MM.1S (cell line): Measurements from ENCODE around the gene ADAMTSL1.

ENCODE experiments used
- EZH2 ChIP-seq: fragments of 300-600 bp; sonication (generic); optimal IDR thresholded peaks from 2 replicates; pipeline ENCODE3; 2017; ENCODE audit warnings: low read depth, mild to moderate bottlenecking, antibody characterized with exemption, low read length, mixed read lengths
- EZH2phosphoT487 ChIP-seq: fragments of 300-600 bp; sonication (generic); IDR thresholded peaks from 2 replicates; pipeline ENCODE4 v1.6.1; 2018; ENCODE audit warnings: antibody characterized with exemption, low read length
- TF ChIP-seq, protein P1 (sequence below): fragments of 300-600 bp; sonication (generic); IDR thresholded peaks from 2 replicates; pipeline ENCODE4 v1.5.1; 2016; ENCODE audit warnings: antibody characterized with exemption, low read length, mixed read lengths

DNA sequence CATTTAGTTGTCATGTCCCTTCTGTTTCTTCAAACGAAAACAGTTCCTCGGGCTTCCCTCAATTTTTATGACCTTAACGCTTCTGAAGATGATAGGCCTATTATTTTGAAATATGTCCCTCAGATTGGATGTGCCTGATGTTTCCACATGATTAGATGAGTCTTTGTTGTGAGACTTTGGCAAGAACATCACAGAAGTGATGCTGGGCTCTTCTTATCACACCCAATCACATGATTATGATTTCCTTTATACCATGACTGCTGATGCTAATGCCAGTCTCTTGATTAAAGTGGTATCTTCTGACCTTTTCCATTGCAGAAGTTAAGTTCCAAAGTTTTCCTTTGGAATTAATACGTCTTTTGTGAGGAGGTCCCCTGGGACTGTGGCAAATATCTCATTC, 383.4 kb downstream of the ADAMTSL1 start:
- TF ChIP-seq, protein P1, sequence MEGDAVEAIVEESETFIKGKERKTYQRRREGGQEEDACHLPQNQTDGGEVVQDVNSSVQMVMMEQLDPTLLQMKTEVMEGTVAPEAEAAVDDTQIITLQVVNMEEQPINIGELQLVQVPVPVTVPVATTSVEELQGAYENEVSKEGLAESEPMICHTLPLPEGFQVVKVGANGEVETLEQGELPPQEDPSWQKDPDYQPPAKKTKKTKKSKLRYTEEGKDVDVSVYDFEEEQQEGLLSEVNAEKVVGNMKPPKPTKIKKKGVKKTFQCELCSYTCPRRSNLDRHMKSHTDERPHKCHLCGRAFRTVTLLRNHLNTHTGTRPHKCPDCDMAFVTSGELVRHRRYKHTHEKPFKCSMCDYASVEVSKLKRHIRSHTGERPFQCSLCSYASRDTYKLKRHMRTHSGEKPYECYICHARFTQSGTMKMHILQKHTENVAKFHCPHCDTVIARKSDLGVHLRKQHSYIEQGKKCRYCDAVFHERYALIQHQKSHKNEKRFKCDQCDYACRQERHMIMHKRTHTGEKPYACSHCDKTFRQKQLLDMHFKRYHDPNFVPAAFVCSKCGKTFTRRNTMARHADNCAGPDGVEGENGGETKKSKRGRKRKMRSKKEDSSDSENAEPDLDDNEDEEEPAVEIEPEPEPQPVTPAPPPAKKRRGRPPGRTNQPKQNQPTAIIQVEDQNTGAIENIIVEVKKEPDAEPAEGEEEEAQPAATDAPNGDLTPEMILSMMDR: no peak
- TF ChIP-seq EZH2: no peak
- TF ChIP-seq EZH2phosphoT487: no peak
